Measurements from ENCODE around the gene RPL34.

Gene RPL34

GRCh38 chr4:108624263-108625056, 4.1 kb downstream of the RPL34 start:
- no peak for DNase-seq (ENCODE audit: low read depth)

DNA sequence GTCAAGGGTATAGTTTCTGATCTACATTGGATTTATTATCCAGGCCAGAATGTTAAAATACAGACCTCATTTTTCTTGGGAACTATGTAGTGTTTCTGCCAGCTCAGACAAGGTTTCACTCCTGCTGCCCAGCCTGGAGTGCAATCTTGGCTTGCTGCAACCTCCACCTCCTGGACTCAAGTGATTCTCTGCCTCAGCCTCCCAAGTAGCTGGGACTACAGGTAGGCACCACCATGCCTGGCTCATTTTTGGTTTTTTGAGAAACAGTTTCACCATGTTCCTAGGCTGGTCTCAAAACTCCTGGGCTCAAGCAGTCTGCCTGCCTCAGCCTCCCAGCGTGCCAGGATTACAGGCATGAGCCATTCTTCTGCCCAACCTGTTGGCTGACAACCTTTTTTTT, 5.7 kb downstream of the RPL34 start:
- no peak for DNase-seq (ENCODE audit: low read depth)

GRCh38 chr4:108628411-108628810, 8.0 kb downstream of the RPL34 start:
- DNase-seq (ENCODE audit: low read depth), result no peak

DNA sequence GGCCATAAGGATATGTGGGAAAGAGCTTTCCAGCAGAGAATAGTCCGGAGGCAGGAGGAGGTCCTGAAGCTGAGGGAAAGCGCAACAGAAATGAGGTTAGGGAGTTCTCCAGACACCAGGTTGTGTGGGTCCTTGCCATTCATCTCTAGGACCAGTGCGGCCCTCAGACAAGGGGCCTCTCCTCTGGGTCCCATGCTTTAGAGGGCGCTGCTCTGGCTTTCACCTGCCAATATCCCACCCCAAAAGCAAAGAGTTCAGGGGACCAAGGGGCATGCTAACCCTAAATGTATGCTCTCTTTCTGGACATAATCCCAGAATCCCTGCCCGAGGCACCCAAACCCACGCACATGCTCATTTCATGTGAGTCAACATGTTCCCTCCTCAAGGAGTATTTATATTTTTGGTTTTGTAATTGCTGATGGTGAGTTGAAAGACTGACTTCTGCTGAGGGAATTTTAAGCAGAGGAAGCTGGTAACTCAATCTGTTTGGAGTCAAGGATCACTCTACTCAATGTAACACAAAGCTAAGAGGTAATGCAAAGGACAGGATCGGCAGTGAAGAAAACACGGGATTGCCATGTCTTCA, 14.8 kb downstream of the RPL34 start:
- no peak for DNase-seq (ENCODE audit: low read depth)

- DNase-seq (ENCODE audit: low read depth), result no peak
Observed at GRCh38 chr4:108636246-108636645, 15.9 kb downstream of the RPL34 start.

- no peak for DNase-seq (ENCODE audit: low read depth)
Observed at GRCh38 chr4:108637856-108638255, 17.5 kb downstream of the RPL34 start.

DNA sequence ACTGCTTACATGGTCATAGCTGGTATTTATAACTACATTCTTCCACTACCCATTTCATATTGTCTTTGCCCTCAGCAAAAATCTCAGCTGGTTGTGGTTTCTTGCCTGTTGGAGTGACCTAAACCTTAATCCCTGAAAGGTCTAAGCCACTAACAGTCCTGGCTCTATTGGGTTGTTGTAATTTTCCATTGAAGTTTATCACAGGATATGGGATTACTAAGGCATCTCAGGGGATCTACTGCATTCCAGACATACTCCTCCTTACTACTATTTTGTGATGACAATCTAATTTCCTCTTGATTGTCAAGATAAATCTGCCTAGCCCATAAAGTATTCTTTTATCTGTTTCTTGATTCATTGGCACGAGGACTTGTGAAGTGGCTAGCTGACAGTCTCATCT, 23.9 kb downstream of the RPL34 start:
- DNase-seq (ENCODE audit: low read depth), result no peak

- no peak for DNase-seq (ENCODE audit: low read depth)
Observed at GRCh38 chr4:108646706-108647105, 26.3 kb downstream of the RPL34 start.

GRCh38 chr4:108649863-108650211, 29.5 kb downstream of the RPL34 start:
- no peak for DNase-seq (ENCODE audit: low read depth)

GRCh38 chr4:108650212-108651013, 30.0 kb downstream of the RPL34 start, which contains the start of gene OSTC:
TSS of gene OSTC (plus strand) at chr4:108650599. CDS start at chr4:108650656, 57 bp downstream.
- DNase-seq (ENCODE audit: low read depth), result peak; percentile 74

GRCh38 chr4:108651014-108651791, 30.8 kb downstream of the RPL34 start:
- peak; percentile 25 for DNase-seq (ENCODE audit: low read depth)

GRCh38 chr4:108662629-108663028, 42.3 kb downstream of the RPL34 start:
- no peak for DNase-seq (ENCODE audit: low read depth)

GRCh38 chr4:108674356-108674977, 54.1 kb downstream of the RPL34 start:
- no peak for DNase-seq (ENCODE audit: low read depth)
